Upper lobe of left lung (tissue), 4 donors: ENCODE results near the gene SLC26A8.

Source experiments
- CTCF ChIP-seq, 6 experiments: fragments of 450-650 bp in 4 of 6; fragments of 200-600 bp in 2 of 6; sonication (generic) in 2 of 6; IDR thresholded peaks; one replicate each; pipeline ENCODE4 v1.5.1; 2016 to 2019; ENCODE audit warnings: antibody characterized with exemption in 6 of 6
- EP300 ChIP-seq, 4 donors: sonication (generic); formaldehyde crosslinking; IDR thresholded peaks; one replicate each; pipeline ENCODE4 v1.5.1; 2017; ENCODE audit warnings: antibody characterized with exemption in 4 of 4, control low read depth in 2 of 4
- POLR2A ChIP-seq, 4 donors: fragments of 450-650 bp; IDR thresholded peaks; one replicate each; pipeline ENCODE4 v1.5.1; 2016 to 2017; ENCODE audit warnings: antibody characterized with exemption in 4 of 4, mild to moderate bottlenecking in 2 of 4

GRCh38 chr6:35955970-35956369, 68.5 kb downstream of the SLC26A8 start:
- TF ChIP-seq POLR2A (IDR thresholded peaks at IDR 0.05) = no peak
- no peak for TF ChIP-seq CTCF (IDR thresholded peaks at IDR 0.05)
- no peak for TF ChIP-seq EP300 (IDR thresholded peaks at IDR 0.05)
